Stimulated activated CD8-positive, alpha-beta memory T cell treated with anti-CD3 and anti-CD28 coated beads, Interleukin-7, amount 100 ng/mL, for 1 hour (primary cell): ENCODE measurements around the gene RSPH10B2.
"Not testable (repeated sequence)": the region's sequence is repeated elsewhere in the genome, so short reads cannot be mapped to it uniquely, and the experiment has no call there.

ENCODE experiments used
- DNase-seq, 2 donors: peaks; one replicate each; pipeline ENCODE4 v3.0.0-alpha.2; 2020; ENCODE audit warnings: low read depth in 2 of 2

The RSPH10B2 gene

DNA sequence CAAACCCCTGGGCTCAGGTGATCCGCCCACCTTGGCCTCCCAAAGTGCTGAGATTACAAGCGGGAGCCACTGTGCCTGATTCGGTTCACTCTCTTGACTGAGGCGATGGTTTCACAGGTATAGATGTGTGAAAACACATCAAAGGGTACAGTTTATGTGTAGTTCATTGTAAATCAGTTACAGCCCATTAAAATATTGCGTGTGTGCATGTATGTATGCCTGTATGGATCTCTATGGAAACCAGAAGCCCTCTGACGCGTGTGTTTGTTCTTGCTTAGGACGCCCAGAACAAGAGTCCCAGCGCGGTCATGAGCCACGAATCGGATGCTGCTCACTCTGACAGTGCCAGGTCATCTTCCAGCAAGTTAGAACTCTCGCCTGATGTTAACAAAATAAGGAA is 35.5 kb downstream of the RSPH10B2 start:
- DNase-seq: not testable (repeated sequence)

DNA sequence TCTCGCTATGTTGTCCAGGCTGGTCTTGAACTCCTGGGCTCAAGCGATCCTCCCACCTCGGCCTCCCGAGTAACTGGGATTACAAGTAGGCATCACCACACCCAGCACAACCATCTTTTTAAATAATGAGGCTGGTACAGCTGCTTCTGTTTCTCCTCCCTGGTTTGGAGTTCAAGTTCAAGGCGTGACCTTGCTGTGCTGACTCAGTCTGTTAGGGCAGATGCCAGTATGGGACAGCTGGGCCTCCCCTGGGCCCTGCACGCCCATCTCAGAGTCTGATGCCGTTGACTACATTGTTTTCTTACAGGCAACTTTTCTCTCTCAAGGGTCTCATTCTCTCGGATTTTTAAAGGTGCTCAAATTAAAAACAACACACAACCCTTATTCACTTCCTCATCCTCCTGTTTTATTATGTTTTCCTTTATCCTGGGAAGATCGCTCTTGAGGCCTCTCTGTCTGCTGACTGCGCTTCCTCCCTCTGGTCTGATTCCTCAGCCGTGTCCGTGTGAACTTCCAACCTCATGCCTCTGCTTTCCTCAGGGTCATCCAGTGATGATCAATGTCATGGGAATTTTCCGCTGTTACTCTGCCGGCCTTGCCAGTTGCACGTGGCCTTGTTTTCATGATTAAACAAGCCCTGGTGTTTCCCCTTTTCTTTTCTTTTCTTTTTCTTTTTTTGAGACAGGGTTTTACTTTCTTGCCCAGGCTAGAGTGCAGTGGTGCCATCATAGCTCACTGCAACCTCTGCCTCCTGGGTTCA is 38.4 kb downstream of the RSPH10B2 start:
- not testable (repeated sequence) for DNase-seq

DNA sequence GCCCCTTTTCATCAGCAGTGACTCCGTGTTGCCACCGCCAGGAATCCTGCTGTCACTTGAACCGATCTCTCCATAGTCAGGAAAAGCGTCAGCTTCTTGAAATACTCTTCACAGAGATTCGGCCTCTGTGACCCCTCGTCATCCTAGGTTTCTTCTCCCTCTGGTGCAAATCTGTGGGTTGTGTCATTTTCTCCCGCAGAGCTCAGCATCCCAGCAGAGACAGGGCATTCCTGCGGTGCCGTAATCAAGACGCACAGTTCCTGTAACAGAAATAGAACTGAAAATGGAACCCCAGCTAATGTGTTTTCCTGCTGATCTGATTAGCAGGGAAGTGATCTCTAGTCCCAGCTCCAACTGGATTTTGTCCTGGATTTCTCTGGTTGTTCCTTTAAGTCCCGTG is 40.4 kb downstream of the RSPH10B2 start:
- not testable (repeated sequence) for DNase-seq

- DNase-seq: not testable (repeated sequence)
These were observed 43.3 kb downstream of the RSPH10B2 start for GRCh38 chr7:6797218-6797617.

DNA sequence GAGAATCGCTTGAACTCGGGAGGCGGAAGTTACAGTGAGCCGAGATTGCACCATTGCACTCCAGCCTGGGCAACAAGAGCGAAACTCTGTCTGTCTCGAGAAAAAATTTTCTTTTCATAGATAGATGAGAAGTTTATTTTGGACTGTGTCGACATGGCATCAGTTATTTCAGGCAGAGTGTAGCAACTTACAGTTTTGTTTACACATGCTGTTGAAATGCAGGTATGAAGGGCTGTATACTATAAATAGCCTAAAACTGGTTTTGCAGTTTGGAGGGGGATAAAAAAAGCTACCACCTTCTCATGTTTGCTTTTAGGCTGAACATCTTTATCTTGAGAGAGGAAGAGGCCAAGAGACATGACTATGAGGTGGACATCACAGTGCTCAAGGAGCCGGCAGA is 44.1 kb downstream of the RSPH10B2 start:
- not testable (repeated sequence) for DNase-seq

DNA sequence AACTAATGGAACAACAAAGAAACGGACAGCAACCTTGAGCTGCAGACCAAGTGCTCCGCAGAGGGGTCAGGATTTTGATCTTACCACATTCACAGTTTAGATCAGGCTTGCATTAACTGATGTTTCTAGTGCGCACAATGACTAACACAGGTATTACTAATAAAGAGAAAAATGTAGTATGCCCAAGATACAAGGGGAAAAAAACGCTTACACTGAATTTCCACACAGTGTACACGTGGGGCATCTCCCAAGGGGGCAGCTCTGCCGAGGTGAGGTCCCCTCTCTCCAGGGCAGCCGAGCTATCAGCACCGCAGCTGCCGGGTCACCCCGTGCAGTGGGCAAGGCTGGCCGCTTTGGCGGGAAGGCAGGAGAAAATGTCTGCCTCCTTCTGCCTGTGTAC is 46.0 kb downstream of the RSPH10B2 start:
- not testable (repeated sequence) for DNase-seq

- not testable (repeated sequence) for DNase-seq
These were observed 46.4 kb downstream of the RSPH10B2 start for GRCh38 chr7:6800331-6800730.

GRCh38 chr7:6807393-6807918 is 53.6 kb downstream of the RSPH10B2 start:
- DNase-seq: not testable (repeated sequence)

DNA sequence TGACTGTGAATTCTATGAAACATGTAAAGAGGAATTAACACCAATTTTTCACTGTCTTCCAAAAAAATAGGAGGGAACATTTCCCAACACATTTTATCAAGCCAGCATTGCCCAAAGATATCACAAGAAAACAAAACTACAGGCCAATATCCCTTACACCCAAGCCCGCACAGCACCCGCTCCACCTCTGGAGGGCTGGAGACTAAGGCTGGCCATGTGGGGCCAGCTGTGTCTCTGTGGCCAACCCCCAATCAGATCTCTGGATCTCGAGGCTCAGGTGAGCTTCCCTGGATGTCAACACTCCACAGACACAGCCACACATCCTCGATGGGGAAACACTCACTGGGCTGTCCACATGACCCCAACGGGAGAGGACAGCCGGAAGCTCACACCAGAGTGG is 54.1 kb downstream of the RSPH10B2 start:
- not testable (repeated sequence) for DNase-seq

DNA sequence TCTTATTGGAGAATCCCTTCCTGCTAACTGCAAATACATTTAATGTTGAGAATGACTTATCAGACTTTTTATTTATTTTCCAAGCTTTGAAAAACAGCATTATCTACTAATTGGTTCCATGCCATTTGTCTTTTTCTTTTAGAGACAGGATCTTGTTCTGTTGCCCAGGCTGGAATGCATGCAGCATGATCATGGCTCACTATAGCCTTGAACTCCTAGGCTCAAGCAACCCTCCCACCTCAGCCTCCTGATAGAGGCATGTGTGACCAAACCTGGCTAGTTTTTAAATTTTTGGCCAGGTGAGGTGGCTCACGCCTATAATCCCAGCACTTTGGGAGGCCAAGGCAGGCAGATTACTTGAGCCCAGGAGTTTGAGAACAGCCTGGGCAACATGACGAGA is 59.1 kb downstream of the RSPH10B2 start:
- not testable (repeated sequence) for DNase-seq

DNA sequence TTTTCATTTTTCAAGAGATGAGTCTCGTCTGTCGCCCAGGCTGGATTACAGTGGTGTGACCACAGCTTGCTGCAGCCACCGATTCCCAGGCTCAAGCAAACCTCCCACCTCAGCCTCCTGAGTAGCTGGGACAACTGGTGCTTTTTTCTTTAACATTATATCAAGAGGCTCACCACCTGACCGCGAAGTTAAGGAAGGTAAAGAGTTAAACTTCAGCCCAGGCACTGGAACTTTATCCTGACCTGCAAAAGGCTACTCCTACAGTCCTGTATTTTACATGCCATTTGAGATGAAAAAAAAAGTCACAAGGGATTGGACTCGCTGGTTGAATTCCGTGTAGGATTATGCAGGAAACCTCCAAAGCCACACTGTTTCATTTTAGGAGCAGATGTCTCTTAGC is 61.6 kb downstream of the RSPH10B2 start:
- not testable (repeated sequence) for DNase-seq

- DNase-seq: not testable (repeated sequence)
These were observed 67.7 kb downstream of the RSPH10B2 start for GRCh38 chr7:6821622-6822021.

DNA sequence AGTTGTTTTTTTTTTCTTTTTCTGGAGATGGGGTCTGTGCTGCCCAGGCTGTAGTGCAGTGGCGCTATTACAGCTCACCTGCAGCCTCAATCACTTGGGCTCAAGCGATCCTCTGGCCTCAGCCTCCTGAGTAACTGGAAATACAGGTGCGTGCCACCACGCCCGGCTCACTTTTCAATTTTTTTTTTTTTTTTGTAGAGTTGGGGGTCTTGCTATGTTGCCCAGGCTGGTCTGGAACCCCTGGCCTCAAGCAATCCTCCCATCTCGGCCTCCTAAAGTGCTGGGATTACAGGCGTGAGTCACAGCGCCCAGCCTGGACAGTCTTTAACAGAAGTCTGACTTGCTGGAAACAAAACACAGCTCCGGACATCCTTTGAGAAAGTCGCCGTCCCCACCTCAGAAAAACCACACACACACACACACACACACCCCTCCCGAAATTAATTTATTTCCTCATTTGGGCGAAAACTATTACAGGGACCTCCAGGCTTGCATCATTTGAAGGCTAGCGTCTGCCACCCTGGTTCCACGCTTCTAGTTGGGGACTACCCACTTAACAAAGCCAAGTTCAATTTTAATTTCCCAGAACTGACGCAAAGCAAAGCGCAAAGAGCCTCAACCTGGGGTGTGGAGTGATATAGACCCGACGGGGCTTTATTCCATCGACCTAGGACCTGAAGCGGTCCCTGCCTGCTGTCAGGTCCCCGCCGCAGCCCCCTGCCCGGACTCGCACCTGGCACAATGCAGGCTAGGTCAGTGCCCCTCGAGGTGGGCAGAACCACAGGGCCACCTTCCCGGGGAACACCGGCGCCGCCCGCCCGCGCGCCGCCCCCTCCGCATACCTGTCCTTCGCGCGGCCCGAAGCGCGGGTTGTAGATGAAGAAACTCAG is 71.6 kb downstream of the RSPH10B2 start:
- not testable (repeated sequence) for DNase-seq

GRCh38 chr7:6826151-6826550 is 72.2 kb downstream of the RSPH10B2 start, which contains the start of gene CCZ1B:
CCZ1B (minus strand) TSS chr7:6826275; CDS start chr7:6826197, 78 bp downstream.
- DNase-seq: peak; percentile 66 to 80

- not testable (repeated sequence) for DNase-seq
These were observed 73.3 kb downstream of the RSPH10B2 start for GRCh38 chr7:6827180-6827579.

DNA sequence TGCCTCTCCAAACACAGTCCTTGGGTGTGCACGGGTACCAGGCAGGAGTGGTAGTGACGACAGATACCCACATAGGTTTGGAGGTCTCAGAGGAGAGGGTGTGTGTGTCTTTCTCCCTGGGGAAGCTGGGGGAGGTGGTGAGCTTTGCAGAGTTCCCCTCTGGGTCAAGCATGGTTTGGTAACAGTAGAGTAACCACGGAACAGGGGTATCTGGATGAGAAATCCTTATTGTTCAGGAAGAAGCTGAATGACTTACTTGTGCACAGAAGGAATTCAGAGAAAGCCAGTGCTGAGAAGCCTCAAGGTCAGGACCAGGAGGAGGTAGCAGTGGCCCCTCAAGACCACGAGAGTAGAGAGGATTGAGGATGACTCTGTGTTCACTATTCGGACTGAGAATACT is 75.7 kb downstream of the RSPH10B2 start:
- DNase-seq: not testable (repeated sequence)

GRCh38 chr7:6830026-6830425 is 76.1 kb downstream of the RSPH10B2 start:
- DNase-seq: not testable (repeated sequence)

DNA sequence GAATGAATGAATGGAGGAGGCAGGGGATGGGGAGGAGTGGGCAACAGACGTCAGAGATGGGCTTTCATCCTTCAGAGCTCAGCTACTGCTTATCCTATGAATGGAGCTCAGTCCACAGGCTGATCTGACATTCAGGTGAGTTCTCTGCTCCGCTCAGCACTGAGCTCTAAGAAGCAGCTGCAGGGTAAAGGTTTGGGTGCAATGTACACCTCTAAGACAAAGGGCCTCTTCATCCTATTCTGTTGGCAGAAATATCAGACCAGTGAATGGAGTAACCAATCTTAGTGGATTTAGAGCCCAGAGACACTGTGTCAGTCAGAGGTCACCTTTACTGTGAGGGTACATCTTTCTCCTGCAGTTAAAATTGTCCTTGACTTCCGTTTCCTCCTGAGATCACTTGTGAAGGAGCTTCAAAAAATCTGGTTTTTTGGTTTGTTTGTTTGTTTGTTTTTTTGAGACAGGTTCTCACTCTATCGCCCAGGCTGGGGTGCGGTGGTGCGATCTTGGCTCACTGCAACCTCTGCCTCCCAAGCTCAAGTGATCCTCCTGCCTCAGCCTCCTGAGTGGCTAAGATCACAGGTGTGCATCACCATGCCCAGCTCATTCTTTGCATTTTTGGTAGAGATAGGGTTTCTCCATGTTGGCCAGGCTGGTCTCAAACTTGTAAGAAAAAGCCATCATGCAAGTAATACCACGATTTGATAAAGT is 77.3 kb downstream of the RSPH10B2 start:
- no peak for DNase-seq

GRCh38 chr7:6833636-6834035 is 79.7 kb downstream of the RSPH10B2 start:
- no peak for DNase-seq

DNA sequence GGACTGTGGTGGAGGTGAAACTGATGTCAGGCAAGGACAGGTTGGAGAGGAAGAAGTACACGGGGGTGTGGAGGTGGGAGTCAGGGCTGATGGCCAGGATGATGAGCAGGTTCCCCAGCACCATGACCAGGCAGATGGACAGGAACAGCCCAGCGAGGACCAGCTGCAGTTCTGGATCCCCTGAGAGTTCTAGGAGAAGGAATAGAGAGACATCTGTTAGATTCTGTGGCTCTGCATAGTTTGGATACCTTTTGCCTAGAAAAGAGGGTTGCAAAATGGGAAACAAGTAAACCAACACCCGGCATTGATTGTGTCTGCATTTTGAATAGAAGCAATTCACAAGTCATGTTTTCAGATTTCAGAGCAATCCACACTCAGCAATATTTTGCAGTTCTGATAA is 81.6 kb downstream of the RSPH10B2 start:
- DNase-seq: not testable (repeated sequence)

DNA sequence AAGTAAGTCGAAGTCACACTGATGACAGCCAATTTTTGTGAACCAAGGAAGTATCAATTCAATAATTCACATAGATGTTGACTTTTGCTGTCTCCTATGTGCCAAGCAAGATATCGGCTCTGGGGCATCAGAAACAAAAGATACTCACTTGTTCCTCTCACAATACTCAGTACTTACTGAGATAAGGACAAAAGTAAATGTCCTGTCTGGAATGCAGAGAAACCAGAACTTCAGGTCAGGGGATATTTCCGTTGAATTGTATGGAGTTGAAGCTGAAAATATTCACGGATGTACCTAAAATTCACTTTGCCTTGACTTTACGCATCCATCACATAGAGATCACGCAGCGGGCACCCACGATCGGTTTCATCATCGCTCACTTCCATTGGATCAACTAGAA is 83.2 kb downstream of the RSPH10B2 start:
- not testable (repeated sequence) for DNase-seq
